SK-N-SH (cell line): ENCODE data around the gene TDP1. TPM values are rescaled to one million over a fixed set of nuclear protein-coding genes. Genes with fewer than 3 reads are reported as not detected.

ENCODE experiments used
- CTCF ChIA-PET: fragments of 300-600, 350-600 bp; formaldehyde crosslinking; extraction: SDS; loops from one replicate; lab custom pipeline; 2021; lab: Yijun Ruan, JAX
- POLR2A ChIA-PET: fragments of 350-600 bp; sonication (Branson Sonifier 250); formaldehyde crosslinking; extraction: SDS; loops from one replicate; lab custom pipeline; 2020; ENCODE audit warnings: antibody characterized with exemption, inconsistent platforms; lab: Yijun Ruan, JAX
- DNase-seq: peaks from one replicate; pipeline ENCODE4 v3.0.0; 2012
- H2AFZ ChIP-seq: fragments of 200-600 bp; sonication (generic); 2 replicates; pipeline ENCODE4 v1.8.1; 2016; ENCODE audit warnings: antibody characterized with exemption, mild to moderate bottlenecking, low read depth
- H3F3A ChIP-seq: fragments of 200-600 bp; sonication (generic); replicated peaks from 2 replicates; pipeline ENCODE3; 2016; ENCODE audit warnings: antibody characterized with exemption, mild to moderate bottlenecking; ENCODE audit not compliant: insufficient read depth
- H3K27ac ChIP-seq, 2 experiments: fragments of 200-500 bp in 1 of 2; fragments of 200-600 bp in 1 of 2; sonication (Bioruptor generic) in 1 of 2; sonication (generic), shearing (Covaris generic) in 1 of 2; 2 replicates each; pipeline versions ENCODE4 v1.5.1 to v1.6.1; 2014 to 2016; ENCODE audit warnings: low read depth in 2 of 2, inconsistent platforms in 1 of 2, low read length in 1 of 2, mild to moderate bottlenecking in 1 of 2, mixed read lengths in 1 of 2
- H3K27me3 ChIP-seq: fragments of 200-600 bp; sonication (generic), shearing (Covaris generic); 2 replicates; pipeline ENCODE4 v1.6.1; 2016; ENCODE audit warnings: mixed run types; ENCODE audit not compliant: insufficient read depth
- H3K36me3 ChIP-seq, 2 experiments: fragments of 200-500 bp in 1 of 2; fragments of 200-600 bp in 1 of 2; sonication (Bioruptor generic) in 1 of 2; sonication (generic) in 1 of 2; replicated peaks in 1 of 2; 2 replicates each; pipeline versions ENCODE3 to v1.5.1; 2014 to 2016; ENCODE audit warnings: low read length in 1 of 2, mild to moderate bottlenecking in 1 of 2; ENCODE audit not compliant: insufficient read depth in 2 of 2, control insufficient read depth in 1 of 2
- H3K4me1 ChIP-seq, 2 experiments: fragments of 200-500 bp in 1 of 2; fragments of 200-600 bp in 1 of 2; sonication (Bioruptor generic) in 1 of 2; sonication (generic), shearing (Covaris generic) in 1 of 2; 2 replicates each; pipeline versions ENCODE4 v1.5.1 to v1.6.1; 2014 to 2016; ENCODE audit warnings: low read depth in 1 of 2, low read length in 1 of 2, mixed run types in 1 of 2; ENCODE audit not compliant: insufficient read depth in 2 of 2, control insufficient read depth in 1 of 2
- H3K4me2 ChIP-seq: fragments of 200-600 bp; sonication (generic), shearing (Covaris generic); 2 replicates; pipeline ENCODE4 v1.6.1; 2017; ENCODE audit warnings: mixed run types
- H3K4me3 ChIP-seq, 2 experiments: fragments of 200-500 bp in 1 of 2; fragments of 200-600 bp in 1 of 2; sonication (Bioruptor generic) in 1 of 2; sonication (generic), shearing (Covaris generic) in 1 of 2; 2 replicates each; pipeline versions ENCODE4 v1.5.1 to v1.8.1; 2014 to 2016; ENCODE audit warnings: low read depth in 2 of 2, inconsistent platforms in 1 of 2, low read length in 1 of 2, mild to moderate bottlenecking in 1 of 2, mixed read lengths in 1 of 2, moderate library complexity in 1 of 2
- H3K79me2 ChIP-seq: fragments of 200-600 bp; sonication (generic); 2 replicates; pipeline ENCODE4 v1.8.1; 2017; ENCODE audit warnings: mild to moderate bottlenecking; ENCODE audit not compliant: insufficient read depth
- H3K9ac ChIP-seq: fragments of 200-600 bp; sonication (generic); 2 replicates; pipeline ENCODE4 v1.6.1; 2017; ENCODE audit warnings: mixed run types
- H3K9me2 ChIP-seq: fragments of 200-600 bp; sonication (generic); 2 replicates; pipeline ENCODE4 v1.6.1; 2017; ENCODE audit warnings: mixed run types
- H3K9me3 ChIP-seq: fragments of 200-600 bp; sonication (generic); 2 replicates; pipeline ENCODE4 v1.6.1; 2017; ENCODE audit warnings: mixed run types, mild to moderate bottlenecking, moderate library complexity
- H4K20me1 ChIP-seq: fragments of 200-600 bp; sonication (generic); 2 replicates; pipeline ENCODE4 v1.6.1; 2017; ENCODE audit warnings: mild to moderate bottlenecking, mixed run types; ENCODE audit not compliant: insufficient read depth
- CHD2 ChIP-seq: fragments of 150-350 bp; IDR thresholded peaks from 2 replicates; pipeline ENCODE4 v1.6.1; 2018; ENCODE audit warnings: low read length; ENCODE audit not compliant: partially characterized antibody
- ELF1 ChIP-seq: IDR thresholded peaks from 2 replicates; pipeline ENCODE4 v1.4.0; 2012
- EP300 ChIP-seq, 2 experiments: IDR thresholded peaks; 2 replicates each; pipeline versions ENCODE4 v1.4.0 to v1.6.1; 2012; ENCODE audit warnings: borderline replicate concordance in 1 of 2, low read depth in 1 of 2, low read length in 1 of 2
- EZH2phosphoT487 ChIP-seq: fragments of 200-600 bp; sonication (generic); IDR thresholded peaks from 2 replicates; pipeline ENCODE4 v1.6.1; 2017; ENCODE audit warnings: low read depth, mixed run types, mild to moderate bottlenecking, antibody characterized with exemption, moderate library complexity, borderline replicate concordance
- FOSL2 ChIP-seq: IDR thresholded peaks from 2 replicates; pipeline ENCODE4 v1.4.0; 2012; ENCODE audit warnings: low read depth, mild to moderate bottlenecking, moderate library complexity, borderline replicate concordance
- FOXM1 ChIP-seq: IDR thresholded peaks from 2 replicates; pipeline ENCODE4 v1.4.0; 2012; ENCODE audit warnings: low read depth, mild to moderate bottlenecking
- GABPA ChIP-seq: IDR thresholded peaks from 2 replicates; pipeline ENCODE4 v1.4.0; 2012; ENCODE audit warnings: low read depth, mild to moderate bottlenecking
- GATA2 ChIP-seq: sonication (generic); formaldehyde crosslinking; IDR thresholded peaks from 2 replicates; pipeline ENCODE4 v1.5.0; 2020; ENCODE audit warnings: mild to moderate bottlenecking, missing genetic modification reagents
- JUND ChIP-seq: IDR thresholded peaks from 2 replicates; pipeline ENCODE4 v1.4.0; 2012
- MEF2A ChIP-seq: IDR thresholded peaks from 2 replicates; pipeline ENCODE4 v1.4.0; 2012; ENCODE audit warnings: low read depth, borderline replicate concordance
- MXI1 ChIP-seq: IDR thresholded peaks from 2 replicates; pipeline ENCODE4 v1.6.1; 2012; ENCODE audit warnings: mild to moderate bottlenecking, low read depth, low read length, improper control_type of control experiment
- NRF1 ChIP-seq: IDR thresholded peaks from 2 replicates; pipeline ENCODE4 v1.6.1; 2012; ENCODE audit warnings: low read depth, mild to moderate bottlenecking, low read length
- RFX5 ChIP-seq: IDR thresholded peaks from 2 replicates; pipeline ENCODE4 v1.6.1; 2012; ENCODE audit warnings: mild to moderate bottlenecking, improper control_type of control experiment, low read length
- RXRA ChIP-seq: IDR thresholded peaks from 2 replicates; pipeline ENCODE4 v1.4.0; 2012; ENCODE audit warnings: low read depth, mild to moderate bottlenecking, borderline replicate concordance
- whole genome bisulfite sequencing: methylation state at CpG from one replicate; pipeline ENCODE4 v1.1.6; 2017; ENCODE audit warnings: low lambda C conversion rate; 5-methylcytosine and 5-hydroxymethylcytosine counted together
- polyA plus RNA-seq, 3 experiments: library from polyadenylated mRNA; depleted of rRNA; stranded (reverse); fragments of >200 nt; gene quantifications; 2 replicates each; pipeline ENCODE4 v1.2.3, GENCODE V29; 2012
- TF ChIP-seq, protein P1 (sequence below): IDR thresholded peaks from 2 replicates; pipeline ENCODE4; 2012
- TF ChIP-seq, protein P2 (sequence below): IDR thresholded peaks from 2 replicates; pipeline ENCODE4 v1.6.1; 2012; ENCODE audit warnings: mild to moderate bottlenecking, low read depth, low read length, moderate library complexity
- TF ChIP-seq, protein P3 (sequence below): IDR thresholded peaks from 2 replicates; pipeline ENCODE4 v1.4.0; 2012; ENCODE audit warnings: low read depth, borderline replicate concordance

Gene TDP1
- polyA plus RNA-seq, 1 of the 3 experiments (the other 2 are of a cell fraction): 14.5 TPM

DNA sequence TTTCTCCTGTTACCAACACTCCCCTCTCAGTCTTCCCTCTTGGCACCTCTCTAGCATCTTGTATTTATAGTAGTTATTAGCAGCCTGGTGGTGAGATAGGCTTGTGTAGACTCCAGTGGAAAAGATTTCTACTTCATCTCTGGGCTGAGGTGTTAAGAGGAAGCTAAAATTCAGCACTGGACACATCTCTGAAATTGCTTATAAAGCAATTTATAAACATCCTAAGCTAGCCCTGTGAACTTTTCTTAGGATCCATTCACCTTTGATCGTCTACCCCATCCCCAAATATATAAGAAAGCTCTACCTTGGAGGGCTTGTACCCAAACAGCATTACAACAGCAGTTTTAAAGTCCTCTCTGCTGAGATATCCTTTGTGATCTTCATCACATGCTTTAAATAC is 2.1 kb upstream of the TDP1 start:
- 13% methylated on average over 1 of the region's 1 CpG for whole genome bisulfite sequencing
- peaks cover 34% of the 10 kb centered on the region; the same call in 1 of the 2 replicates for H3K79me2 ChIP-seq
- peak overlapping the region; percentile 84 for H3K4me2 ChIP-seq
- peaks cover 10 to 11% of the 10 kb centered on the region in 2 experiments; a peak in 3 of 4 replicates for H3K4me1 ChIP-seq
- H3K4me3 ChIP-seq: peak overlapping the region; percentile 76 to 89
- peak overlapping the region; percentile 89 for H2AFZ ChIP-seq
- no peaks in the 10 kb centered on the region for H3K9me3 ChIP-seq
- H3F3A ChIP-seq: peaks cover 24% of the 10 kb centered on the region
- DNase-seq: no peak
- peaks cover 3% of the 10 kb centered on the region; the same call in 1 of the 2 replicates for H4K20me1 ChIP-seq
- peaks cover 12 to 28% of the 10 kb centered on the region in 2 experiments for H3K36me3 ChIP-seq
- H3K27ac ChIP-seq: peak overlapping the region; percentile 62 to 94; a peak in 3 of 4 replicates
- CTCF ChIA-PET: interaction anchor here (0.9 to 12.3 kb wide), 6 partner anchors 11 to 280 kb away, joined by 3 to 112 read pairs (median 3); no protein-coding TSS in a partner anchor
- H3K9me2 ChIP-seq: no peaks in the 10 kb centered on the region
- H3K27me3 ChIP-seq: no peaks in the 10 kb centered on the region
- H3K9ac ChIP-seq: peak overlapping the region; percentile 84
- TF ChIP-seq, protein P1, sequence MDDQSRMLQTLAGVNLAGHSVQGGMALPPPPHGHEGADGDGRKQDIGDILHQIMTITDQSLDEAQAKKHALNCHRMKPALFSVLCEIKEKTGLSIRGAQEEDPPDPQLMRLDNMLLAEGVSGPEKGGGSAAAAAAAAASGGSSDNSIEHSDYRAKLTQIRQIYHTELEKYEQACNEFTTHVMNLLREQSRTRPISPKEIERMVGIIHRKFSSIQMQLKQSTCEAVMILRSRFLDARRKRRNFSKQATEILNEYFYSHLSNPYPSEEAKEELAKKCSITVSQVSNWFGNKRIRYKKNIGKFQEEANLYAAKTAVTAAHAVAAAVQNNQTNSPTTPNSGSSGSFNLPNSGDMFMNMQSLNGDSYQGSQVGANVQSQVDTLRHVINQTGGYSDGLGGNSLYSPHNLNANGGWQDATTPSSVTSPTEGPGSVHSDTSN: no peak
- TF ChIP-seq RFX5 (no peak), MXI1 (no peak), GABPA (no peak), NRF1 (no peak)
- POLR2A ChIA-PET: no interaction called here

DNA sequence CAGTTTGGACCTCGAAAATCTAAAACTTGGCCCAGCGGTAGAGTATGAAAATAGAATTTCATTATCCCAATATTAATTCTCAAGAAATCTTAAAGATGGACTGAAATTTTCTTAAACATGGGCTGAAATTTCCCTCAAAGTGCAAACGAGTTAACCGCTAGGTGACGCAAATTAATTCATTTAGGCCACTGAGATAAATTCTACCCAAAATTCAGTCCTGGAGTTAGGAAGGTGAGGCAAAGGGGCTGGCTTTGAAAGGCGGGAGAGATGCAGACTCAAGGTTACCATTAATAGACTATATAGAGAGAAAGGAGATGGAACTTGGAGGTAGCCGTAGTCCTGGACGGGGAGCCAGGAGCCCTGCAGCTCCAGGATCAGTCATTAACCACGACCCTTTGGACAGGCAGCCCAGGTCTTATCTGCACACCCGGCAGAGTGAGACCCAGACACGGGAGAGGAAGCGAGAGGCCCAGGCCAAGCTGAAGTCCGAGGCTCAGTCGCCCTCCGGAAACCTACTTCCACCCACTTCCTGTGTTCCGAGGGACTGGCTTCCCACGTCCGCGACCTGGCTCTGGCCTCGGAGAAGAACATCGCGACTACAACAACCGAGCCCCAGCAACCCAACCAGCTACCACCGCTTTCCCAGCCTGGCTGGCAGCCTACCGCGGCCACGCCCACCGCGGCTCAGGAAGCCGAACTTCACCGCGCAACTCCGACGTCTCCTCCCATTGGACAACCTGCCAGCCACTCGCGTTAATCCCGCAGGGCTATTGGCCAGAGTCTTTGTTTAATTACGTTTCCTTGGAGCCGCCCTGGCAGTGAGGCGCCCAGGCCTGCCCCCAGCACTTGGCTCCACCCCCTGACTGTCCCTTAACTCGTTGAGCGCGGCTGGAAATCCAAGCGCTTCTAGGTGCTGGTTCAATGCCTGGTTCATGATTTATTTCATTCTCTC is 1.4 kb upstream of the TDP1 start, which contains the start of gene EFCAB11:
EFCAB11 (minus strand) TSS at position 661 of the 952 bp plus-strand sequence; CDS start at position 591, 70 bp downstream.
- peak within 1 kb of the TSS; percentile 85 to 94 for H3K27ac ChIP-seq
- peaks cover 24% of the 10 kb centered on the region for H3F3A ChIP-seq
- H3K9me3 ChIP-seq: no peaks in the 10 kb centered on the region
- peak within 1 kb of the TSS; percentile 90 for H3K4me2 ChIP-seq
- peaks cover 10 to 11% of the 10 kb centered on the region in 2 experiments; a peak in 3 of 4 replicates for H3K4me1 ChIP-seq
- POLR2A ChIA-PET: interaction anchor here (1.2 kb wide), 1 partner anchor 913 kb away, joined by 3 read pairs; no protein-coding TSS in a partner anchor
- H3K27me3 ChIP-seq: no peaks in the 10 kb centered on the region
- peak; percentile 92 for DNase-seq
- peaks cover 3% of the 10 kb centered on the region; the same call in 1 of the 2 replicates for H4K20me1 ChIP-seq
- peak within 1 kb of the TSS; percentile 93 for H2AFZ ChIP-seq
- CTCF ChIA-PET: interaction anchor here (0.9 to 12.3 kb wide), 6 partner anchors 11 to 279 kb away, joined by 3 to 112 read pairs (median 3); no protein-coding TSS in a partner anchor
- no peaks in the 10 kb centered on the region for H3K9me2 ChIP-seq
- peak within 1 kb of the TSS; percentile 92 for H3K9ac ChIP-seq
- 11% methylated on average over 25 of the region's 44 CpGs for WGBS
- peaks cover 42% of the 10 kb centered on the region; the same call in 1 of the 2 replicates for H3K79me2 ChIP-seq
- H3K4me3 ChIP-seq: peak within 1 kb of the TSS; percentile 76 to 89
- peaks cover 18 to 29% of the 10 kb centered on the region in 2 experiments for H3K36me3 ChIP-seq
- TF ChIP-seq EP300 (IDR thresholded peaks at IDR 0.05; ENCODE audit: borderline replicate concordance in 1 of 2, low read depth in 1 of 2, low read length in 1 of 2) (no peak), MEF2A (no peak), ELF1 (peak; percentile 49), JUND (no peak), NRF1 (no peak), MXI1 (peak; percentile 91), GABPA (peak; percentile 68; the same call in 1 of the 2 replicates), RXRA (no peak), EZH2phosphoT487 (no peak), FOSL2 (no peak), FOXM1 (no peak; the same call in 1 of the 2 replicates), CHD2 (peak; percentile 67), GATA2 (no peak)
- TF ChIP-seq, protein P1: peak; percentile 99
- TF ChIP-seq, protein P2, sequence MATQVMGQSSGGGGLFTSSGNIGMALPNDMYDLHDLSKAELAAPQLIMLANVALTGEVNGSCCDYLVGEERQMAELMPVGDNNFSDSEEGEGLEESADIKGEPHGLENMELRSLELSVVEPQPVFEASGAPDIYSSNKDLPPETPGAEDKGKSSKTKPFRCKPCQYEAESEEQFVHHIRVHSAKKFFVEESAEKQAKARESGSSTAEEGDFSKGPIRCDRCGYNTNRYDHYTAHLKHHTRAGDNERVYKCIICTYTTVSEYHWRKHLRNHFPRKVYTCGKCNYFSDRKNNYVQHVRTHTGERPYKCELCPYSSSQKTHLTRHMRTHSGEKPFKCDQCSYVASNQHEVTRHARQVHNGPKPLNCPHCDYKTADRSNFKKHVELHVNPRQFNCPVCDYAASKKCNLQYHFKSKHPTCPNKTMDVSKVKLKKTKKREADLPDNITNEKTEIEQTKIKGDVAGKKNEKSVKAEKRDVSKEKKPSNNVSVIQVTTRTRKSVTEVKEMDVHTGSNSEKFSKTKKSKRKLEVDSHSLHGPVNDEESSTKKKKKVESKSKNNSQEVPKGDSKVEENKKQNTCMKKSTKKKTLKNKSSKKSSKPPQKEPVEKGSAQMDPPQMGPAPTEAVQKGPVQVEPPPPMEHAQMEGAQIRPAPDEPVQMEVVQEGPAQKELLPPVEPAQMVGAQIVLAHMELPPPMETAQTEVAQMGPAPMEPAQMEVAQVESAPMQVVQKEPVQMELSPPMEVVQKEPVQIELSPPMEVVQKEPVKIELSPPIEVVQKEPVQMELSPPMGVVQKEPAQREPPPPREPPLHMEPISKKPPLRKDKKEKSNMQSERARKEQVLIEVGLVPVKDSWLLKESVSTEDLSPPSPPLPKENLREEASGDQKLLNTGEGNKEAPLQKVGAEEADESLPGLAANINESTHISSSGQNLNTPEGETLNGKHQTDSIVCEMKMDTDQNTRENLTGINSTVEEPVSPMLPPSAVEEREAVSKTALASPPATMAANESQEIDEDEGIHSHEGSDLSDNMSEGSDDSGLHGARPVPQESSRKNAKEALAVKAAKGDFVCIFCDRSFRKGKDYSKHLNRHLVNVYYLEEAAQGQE: no peak
- TF ChIP-seq, protein P3, sequence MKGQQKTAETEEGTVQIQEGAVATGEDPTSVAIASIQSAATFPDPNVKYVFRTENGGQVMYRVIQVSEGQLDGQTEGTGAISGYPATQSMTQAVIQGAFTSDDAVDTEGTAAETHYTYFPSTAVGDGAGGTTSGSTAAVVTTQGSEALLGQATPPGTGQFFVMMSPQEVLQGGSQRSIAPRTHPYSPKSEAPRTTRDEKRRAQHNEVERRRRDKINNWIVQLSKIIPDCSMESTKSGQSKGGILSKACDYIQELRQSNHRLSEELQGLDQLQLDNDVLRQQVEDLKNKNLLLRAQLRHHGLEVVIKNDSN: no peak
